GM19023 (cell line): Measurements from ENCODE around the gene YWHAG.
"Not testable (repeated sequence)": the region's sequence is repeated elsewhere in the genome, so short reads cannot be mapped to it uniquely, and the experiment has no call there.

Experiments
- ATAC-seq: cut with Tn5 transposase; IDR thresholded peaks from one replicate; pipeline ENCODE4 v1.9.1; 2021; ENCODE audit warnings: mild to moderate bottlenecking, moderate library complexity; ENCODE audit not compliant: unreplicated experiment

The YWHAG gene

DNA sequence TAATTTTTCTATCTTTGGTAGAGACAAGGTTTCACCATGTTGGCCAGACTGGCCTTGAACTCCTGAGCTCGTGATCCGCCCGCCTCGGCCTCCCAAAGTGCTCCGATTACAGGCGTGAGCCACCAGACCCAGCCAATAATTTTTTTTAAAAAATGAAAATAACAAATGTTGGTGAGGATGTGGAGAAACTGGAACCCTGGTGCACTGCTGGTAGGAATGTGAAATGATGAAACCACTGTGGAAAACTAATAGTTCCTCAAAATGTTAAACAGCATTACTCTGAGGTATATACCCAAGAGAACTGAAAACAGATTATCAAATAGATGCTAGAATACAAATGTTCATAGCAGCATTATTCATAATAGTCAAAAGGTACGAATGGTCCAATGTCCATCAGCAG, 23.0 kb upstream of the YWHAG start:
- ATAC-seq: no peak

DNA sequence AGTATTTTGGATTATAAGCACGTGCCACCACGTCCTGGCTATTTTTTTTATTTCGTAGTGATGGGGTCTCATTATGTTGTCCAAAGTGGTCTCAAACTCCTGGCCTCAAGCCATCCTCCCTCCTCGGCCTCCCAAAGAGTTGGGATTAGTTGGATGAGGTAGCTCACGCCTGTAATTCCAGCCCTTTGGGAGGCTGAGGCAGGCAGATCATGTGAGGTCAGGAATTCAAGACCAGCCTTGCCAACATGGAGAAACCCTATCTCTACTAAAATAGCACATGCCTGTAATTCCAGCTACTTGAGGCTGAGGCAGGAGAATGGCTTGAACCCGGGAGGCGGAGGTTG, 21.8 kb upstream of the YWHAG start:
- ATAC-seq: no peak

DNA sequence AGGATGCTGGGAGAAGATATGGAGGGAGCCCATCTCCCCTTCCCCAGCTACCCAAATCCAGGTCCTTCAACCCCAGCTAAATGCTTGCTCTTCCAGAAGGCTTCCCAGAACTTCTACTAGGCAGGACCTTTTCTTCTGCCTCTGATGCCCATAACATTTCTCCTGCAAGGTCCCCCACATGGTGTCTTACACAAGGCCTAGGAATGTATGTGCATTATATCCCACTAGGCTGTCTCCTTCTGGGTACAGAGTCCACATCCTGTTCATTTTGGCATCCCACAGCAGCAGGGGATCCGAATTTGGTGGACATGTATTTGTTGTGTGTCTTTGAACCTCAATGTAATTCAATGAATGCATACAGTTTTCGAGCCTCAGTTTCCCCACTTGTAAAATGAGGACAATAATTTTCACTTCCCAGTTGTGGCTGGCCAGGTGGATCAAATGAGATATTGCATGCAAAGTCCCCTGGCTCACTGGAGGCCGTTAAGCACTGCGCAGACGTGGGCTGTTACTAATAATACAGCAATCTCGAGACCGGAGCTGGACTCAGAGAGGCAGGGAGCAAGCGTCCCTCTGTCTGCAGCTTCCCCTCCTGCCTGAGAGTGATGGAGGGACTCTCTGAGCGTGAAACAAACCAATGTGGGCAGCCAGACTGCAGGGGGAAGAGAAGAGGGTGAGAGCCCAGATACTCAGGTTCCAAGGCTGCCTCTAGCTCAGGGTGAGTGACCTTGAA, 18.6 kb upstream of the YWHAG start:
- no peak for ATAC-seq

DNA sequence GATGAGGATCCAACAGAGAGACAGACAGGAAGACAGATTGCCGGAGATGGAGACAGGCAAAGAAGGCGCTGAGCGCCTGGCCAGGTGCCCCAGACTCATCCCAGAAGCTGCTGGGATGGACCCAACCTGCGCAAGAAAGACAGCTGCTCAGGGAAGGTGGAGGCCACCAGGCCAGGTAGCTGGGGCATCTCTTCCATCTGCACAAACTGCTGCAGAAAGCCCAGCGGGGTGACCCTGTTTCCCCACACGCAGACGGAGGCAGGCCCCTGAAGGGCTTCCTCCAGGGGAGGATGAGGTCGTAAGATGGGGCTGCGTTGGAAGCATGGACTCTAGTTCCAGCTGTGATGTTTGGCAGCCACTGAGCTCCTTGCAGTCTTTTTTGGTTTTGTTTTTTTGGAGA, 16.5 kb upstream of the YWHAG start:
- no peak for ATAC-seq

DNA sequence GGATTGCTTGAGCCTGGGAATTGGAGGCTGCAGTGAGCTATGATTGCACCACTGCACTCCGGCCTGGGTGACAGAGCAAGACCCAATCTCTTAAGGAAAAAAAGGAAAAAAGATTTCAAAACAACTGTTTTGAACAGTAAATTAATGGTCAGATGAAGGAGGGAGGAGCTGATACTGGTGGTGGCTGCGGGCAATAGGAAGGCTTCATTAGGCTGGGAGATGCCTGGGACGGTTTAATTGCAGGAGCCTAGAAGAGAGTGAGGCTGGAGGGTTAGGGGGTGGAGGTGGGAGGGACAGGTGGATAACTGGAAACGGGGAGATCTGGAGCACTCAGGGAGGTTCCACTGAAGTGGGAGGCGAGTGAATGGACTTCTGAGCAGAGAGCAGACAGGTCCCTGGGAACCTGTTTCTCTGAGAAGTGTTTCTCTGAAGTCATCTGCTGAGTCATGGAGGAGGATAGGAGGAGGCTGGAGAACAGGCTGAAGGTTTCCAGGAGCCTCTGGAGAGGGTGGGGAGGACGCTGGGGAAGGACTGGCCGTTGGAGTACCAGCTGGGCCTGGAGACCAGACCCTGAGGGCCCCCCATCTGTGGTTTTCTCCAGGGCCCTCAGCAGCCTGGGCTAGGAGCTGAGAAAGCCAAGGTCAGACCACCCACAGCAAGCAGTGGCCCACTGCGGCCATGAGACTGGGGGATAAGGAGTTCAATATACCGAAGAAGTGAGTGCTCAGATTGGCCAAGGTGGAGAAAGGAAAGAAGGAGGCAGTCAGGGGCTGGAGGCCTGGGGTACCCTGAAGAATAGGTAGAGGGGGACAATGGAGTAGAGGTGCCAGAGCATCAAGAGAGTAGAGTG, 14.4 kb upstream of the YWHAG start:
- no peak for ATAC-seq

DNA sequence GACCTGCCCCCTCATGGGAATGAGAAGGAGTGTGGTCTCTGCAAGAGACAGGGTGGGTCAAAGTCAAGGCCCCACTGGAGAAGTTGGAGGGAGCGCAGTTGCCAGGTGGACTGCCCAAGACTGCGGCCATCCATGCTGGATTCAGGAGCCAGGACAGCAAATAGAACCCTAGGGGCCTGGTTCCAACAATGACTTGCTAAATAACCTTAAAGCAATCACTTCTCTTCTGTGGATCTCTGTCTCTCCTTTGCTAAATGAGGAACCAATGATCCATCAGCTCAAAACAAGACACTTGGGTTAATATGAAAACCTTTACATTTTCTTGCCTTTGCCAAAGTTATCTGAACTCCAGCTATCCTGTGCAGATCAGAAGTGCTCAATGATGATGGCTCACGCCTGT, 12.6 kb upstream of the YWHAG start:
- ATAC-seq: no peak

DNA sequence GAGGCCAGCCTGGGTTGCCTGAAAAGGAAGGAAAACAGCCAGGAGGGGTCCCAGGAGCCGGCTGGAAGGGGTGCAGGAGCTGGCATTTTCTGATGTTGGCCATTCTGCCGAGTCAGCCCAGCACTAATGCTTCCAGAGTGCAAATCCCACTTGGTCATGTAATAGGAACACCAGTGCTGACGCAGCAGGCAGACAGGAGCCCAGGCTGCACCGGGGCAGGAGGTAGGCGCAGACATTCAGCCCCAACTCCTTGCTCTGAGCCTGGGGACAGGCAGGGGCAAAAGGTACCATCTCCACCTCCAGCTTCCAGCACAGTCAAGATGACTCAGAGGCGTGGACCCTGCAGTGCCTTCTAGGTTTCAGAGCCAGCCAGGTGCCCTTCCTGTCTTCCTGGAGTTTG, 10.2 kb upstream of the YWHAG start:
- ATAC-seq: no peak

DNA sequence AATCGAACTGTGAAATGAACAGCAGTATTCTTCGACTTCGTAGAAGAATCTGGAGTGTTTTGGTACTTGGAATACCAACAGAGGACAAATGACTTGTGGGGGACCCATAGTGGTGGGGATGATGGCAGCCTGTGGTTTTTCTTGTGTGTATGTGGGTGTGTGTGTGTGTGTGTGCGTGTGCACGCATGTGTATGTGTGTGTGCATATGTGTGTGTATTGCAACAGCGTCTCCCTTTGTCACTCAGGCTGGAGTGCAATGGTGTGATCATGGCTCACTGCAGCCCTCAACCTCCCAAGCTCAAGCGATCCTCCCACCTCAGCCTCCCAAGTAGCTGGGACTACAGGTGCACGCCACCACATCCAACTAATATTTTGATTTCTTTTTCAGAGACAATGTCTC, 9.4 kb upstream of the YWHAG start:
- ATAC-seq: no peak

DNA sequence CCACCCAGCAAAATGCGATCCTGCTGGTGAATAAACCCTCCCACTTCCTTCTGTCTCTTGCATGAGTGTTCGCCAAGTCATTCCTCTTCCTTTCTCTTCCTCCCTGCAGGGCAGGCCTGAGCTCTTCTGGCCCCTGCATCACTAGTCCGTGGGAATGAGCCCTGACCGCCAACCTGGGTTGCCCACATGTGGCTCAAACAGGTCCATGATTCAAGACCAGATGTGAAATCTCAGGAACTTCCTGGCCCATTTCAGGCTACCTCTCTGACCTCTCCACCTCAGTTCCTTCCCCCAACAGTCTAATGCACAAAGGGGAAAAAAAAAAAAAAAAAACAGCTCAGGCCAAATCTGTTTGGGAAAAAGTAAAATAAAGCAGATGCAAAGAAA, 5.4 kb upstream of the YWHAG start:
- no peak for ATAC-seq

DNA sequence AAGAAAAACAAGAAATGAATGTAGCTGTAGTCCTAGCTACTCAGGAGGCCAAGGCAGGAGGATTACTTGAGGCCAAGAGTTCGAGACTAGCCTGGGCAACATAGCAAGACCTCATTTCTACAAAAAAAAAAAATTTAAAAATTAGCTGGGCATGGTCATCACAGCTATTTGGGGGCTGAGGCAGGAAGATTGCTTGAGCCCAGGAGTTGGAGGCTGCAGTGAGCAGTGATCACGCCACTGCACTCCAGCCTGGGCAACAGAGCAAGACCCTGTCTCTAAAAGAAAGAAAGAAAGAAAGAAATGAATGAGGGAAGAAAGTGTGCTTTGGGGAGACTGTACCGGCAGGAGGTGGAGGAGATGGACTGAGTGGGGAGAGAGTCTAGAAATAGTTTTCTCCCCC, 5.0 kb upstream of the YWHAG start:
- not testable (repeated sequence) for ATAC-seq

DNA sequence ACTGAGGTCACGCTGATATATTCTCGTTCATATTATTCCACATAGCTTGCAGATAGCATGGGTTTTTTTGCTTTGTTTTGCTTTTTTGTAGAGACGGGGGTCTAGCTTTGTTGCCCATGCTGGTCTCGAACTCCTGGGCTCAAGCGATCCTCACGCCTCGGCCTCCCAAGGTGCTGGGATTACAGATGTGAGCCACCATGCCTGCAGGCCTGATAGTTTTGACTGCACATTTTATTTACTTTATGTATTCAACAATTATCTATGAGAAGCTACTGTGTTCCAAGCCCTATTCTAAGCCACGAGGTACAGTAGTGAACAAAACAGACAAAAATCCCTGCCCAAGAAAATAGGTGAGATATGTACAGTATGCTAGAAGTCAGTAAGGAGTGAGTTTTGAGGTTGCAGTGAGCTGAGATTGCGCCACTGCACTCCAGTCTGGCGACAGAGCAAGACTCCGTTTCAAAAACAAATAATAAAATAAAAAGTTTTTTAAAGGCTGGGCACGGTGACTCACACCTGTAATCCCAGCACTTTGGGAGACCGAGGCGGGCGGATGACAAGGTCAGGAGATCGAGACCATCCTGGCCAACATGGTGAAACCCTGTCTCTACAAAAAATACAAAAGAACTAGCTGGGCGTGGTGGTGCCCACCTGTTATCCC, 1.3 kb upstream of the YWHAG start:
- ATAC-seq: no peak

DNA sequence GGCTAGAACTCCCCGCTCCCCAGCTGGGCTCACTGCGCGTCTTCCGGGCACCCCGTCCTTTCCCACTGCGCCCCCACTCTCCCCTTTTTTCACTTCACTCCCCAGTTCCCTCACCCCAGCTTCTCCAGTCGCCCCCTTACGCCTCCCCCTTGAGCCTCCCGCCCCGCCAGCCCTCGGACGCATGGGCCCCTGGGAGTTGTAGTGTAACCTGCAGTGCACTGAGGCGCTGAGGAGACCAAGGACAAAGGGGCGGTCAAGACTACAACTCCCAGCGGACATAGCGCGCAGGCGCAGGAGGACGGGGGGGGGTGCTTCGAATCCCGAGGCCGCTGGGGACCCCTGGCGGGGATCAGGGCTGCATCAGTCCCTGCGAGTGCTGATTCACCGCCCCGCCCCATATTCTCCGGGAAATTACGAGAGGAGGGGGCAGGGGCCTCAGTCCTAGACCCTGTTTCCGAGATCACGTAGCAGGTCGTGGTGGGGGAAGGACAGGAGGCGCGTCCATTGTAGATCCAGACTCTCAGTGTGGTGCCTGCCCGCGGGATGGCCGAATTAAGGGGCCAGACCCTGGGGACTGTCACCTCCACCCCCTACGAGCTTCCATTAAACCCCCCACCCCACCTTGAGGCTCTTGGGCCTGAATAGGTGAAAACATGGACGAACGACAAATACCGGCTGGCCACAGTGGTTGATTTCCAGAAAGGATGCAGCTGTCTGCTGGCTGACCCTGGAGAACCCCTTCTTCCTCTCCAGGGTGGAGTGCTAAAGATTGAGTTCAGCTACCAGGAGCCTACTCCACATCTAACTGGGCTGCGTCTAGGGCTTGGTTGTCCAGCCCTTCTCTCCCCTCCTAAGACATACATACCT, 553 bp upstream of the YWHAG start:
- ATAC-seq: peak; percentile 93

DNA sequence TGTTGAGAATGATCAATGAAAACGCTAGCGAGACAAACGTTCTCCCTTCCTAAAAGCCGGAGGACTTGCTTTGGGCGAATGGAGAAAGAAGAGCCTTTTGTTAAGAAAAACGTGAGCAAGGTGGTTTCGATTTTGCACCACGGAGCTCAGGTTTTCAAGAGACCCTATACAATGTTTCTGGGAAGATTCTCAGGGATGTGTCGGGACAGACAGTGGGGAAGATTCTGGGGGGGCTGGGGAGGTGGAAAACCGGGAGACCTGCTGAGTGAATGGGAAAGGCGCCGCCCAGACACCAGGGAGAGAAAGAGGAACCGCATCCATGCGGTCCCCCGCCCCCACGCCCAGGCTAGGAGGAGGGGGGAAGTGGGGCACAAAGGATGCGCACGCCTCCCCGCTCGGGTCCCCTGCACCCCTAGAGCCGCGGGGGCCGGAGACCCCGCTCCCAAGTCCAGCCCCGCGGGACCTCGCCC, 745 bp downstream of the YWHAG start:
- ATAC-seq: peak; percentile 21

DNA sequence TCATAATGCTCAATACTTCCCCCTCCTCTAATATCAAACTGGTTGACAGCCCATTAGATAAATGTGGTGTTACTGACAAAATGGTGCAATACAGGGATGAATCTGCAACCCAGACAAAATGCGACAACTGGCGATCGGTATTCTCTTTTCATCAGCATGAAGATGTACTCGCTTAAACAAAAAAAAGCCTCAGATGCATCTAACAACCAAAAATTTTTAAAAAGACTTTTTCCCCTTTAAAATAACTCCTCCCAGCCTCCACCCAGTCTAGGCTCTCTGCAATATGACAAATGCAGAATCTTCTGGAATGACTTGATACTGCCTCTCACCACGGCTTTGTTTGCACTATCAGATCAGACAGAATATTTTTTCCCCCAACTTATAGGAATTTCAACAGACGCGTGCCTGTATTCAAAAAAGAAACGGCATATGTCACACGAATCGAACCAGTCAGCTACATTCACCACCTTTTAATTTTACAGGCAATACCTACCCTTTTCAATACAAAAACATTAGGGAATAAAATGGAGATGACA, 1.2 kb downstream of the YWHAG start:
- ATAC-seq: no peak

DNA sequence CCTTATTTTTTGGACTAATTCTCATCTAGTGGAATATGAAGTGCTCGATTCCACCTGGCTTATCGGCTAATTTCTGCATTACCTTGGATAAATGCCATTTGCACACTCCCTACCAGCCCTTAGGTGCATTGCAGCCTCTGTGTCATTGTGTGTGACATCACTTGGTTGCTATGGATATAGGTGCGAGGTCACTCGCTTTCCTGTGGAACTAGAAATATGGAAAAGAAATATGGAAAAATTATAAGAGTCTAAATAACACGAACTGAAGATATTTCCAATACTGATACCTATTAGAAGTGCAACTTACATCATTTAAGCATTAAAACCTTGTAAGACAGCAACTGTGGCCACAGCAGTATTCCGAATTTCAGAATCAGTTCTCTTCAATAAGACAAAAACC, 2.0 kb downstream of the YWHAG start:
- no peak for ATAC-seq

DNA sequence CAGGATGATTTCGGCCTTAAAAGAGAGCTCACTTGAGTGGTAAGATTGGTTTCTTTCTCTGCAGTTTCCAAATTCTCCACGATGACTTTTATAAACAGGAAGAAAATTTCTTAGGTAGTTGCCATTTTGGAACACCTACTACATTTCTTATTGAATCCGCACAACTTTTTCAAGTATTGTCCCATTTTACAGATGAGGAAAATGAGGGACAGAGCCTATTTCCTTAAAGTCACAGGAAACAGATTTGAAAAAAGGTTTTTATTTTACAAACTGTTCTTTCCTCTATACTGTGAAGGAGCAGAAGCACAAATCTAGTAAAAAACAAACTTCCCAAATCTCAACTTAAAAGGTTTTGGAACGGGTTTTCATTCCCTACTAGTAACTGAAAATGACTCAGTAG, 2.7 kb downstream of the YWHAG start:
- no peak for ATAC-seq

DNA sequence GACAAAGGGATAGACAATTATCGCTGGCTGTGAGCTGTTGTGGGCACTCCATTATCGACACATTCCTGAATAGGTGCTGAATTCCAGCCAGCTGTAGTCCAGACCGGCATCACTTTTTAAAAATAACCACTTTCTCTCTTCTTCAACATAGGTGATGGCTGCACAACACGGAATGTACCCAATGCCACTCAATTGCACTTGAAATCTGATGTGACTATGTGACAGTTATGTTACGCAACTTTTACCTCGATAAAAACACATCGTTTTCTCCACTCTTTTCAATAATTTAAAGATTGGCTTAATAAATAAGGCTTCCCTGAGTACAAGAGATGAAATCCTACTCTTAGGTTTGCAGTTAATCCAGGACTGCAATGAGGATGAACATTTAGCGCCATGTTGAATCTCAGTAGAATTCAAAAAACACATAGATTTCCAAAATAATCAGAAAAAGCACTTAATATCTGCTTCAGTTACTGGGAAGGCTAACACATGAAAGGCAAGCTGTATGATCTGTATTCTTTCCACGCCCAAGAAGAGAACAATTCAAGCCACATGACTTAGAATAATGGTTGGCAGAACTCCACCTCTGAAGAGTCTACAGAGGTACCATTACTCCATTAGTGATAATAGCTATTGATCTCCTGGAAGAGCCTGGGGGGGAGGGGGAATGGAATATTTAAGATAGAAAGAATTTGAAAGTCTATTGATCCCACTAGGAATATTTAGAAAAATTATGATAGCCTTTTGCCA, 3.6 kb downstream of the YWHAG start:
- ATAC-seq: no peak

DNA sequence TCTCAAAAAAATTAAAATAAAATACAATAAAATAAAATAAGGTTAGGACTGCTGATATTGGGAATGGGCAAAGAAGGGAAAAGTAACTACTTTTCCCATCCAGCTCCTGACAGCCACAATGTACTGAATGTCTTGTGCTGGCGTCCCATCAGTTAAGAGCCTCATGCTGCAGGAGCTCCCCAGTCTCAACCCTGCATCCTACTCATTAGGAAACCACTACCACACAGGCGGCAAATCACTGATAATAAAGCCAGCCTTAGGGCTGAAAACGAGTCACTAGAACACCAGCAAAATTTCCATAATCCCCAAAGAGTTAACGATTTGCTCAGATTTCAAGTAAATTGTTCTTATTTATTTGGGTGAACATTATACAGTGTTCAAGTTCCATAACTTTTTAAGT, 4.3 kb downstream of the YWHAG start:
- no peak for ATAC-seq

DNA sequence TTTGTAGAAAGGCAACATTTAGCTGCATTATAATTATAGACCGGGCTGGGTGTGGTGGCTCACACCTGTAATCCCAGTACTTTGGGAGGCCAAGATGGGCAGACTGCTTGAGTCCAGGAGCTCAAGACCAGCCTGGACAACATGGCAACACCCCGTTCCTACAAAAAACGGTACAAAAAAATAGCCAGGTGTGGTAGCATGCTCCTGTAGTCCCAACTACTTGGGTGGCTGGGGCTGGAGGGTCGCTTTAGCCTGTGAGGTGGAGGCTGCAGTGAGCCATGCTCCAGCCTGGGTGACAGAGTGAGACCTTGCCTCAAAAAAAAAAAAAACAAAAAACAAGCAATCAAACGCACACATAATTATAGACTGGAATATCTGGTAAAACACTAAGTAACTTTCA, 5.0 kb downstream of the YWHAG start:
- ATAC-seq: no peak

DNA sequence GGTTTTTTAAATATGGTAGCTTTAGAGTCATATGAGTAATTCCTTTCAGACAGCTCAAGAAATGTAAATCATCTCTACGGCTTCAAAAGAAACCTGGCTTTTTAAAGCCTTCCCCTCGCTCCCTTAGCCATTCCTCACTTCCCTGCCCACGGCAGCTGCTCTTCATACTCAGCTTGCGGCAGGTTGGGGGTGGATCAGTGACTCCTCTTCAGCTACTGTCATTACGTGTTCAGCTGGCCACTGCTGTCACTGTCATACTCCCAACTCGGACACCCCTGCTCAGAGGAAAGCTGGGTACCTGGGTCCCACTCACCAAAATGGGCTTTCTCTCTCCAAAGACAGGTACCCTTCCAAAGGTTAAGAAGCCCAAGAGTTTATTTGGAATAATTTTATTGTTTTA, 6.6 kb downstream of the YWHAG start:
- no peak for ATAC-seq
